Measurements from ENCODE around the gene ADAMTS9.

ADAMTS9 gene

GRCh38 chr3:64687781-64688604, at the start of gene ADAMTS9:
Gene ADAMTS9, minus strand, starts transcription at chr3:64688000. Its CDS starts 343 bp downstream, at chr3:64687657.
- Histone ChIP-seq H3K4me1 (ENCODE audit: insufficient read depth, insufficient read length) (peaks cover 4% of the 10 kb centered on the region), H3K9me3 (ENCODE audit: insufficient read depth, low read length) (no peaks in the 10 kb centered on the region), H3K9ac (ENCODE audit: insufficient read length, low read depth) (peak within 1 kb of the TSS; percentile 94), H3K27me3 (ENCODE audit: insufficient read depth, insufficient read length) (no peaks in the 10 kb centered on the region), H3K4me3 (ENCODE audit: insufficient read length, low read depth) (peak within 1 kb of the TSS; percentile 79), H3K36me3 (ENCODE audit: insufficient read depth, insufficient read length, low read length) (peaks cover 10% of the 10 kb centered on the region)
- DNase-seq (ENCODE audit: low read depth, low spot score): no peak
- TF ChIP-seq SUZ12 (IDR thresholded peaks at IDR 0.05; ENCODE audit: extremely low read depth, insufficient read depth, insufficient read length) (no peak), ZNF274 (IDR thresholded peaks at IDR 0.05; ENCODE audit: low read depth, low read length) (no peak), YY1 (IDR thresholded peaks at IDR 0.05; ENCODE audit: insufficient read depth, insufficient read length) (no peak)

GRCh38 chr3:64732576-64732975, 44.8 kb upstream of the ADAMTS9 start:
- TF ChIP-seq SUZ12 (IDR thresholded peaks at IDR 0.05; ENCODE audit: extremely low read depth, insufficient read depth, insufficient read length): no peak
- TF ChIP-seq ZNF274 (IDR thresholded peaks at IDR 0.05; ENCODE audit: low read depth, low read length): no peak
- no peak for TF ChIP-seq YY1 (IDR thresholded peaks at IDR 0.05; ENCODE audit: insufficient read depth, insufficient read length)
- no peaks in the 10 kb centered on the region for H3K4me1 ChIP-seq (ENCODE audit: insufficient read depth, insufficient read length)
- H3K27me3 ChIP-seq (ENCODE audit: insufficient read depth, insufficient read length): no peaks in the 10 kb centered on the region
- no peak for DNase-seq (ENCODE audit: low read depth, low spot score)
- no peak overlapping the region for H3K4me3 ChIP-seq (ENCODE audit: insufficient read length, low read depth)
- no peaks in the 10 kb centered on the region for H3K36me3 ChIP-seq (ENCODE audit: insufficient read depth, insufficient read length, low read length)
- H3K9me3 ChIP-seq (ENCODE audit: insufficient read depth, low read length): no peaks in the 10 kb centered on the region
- H3K9ac ChIP-seq (ENCODE audit: insufficient read length, low read depth): no peak overlapping the region

- H3K4me3 ChIP-seq (ENCODE audit: insufficient read length, low read depth): no peak overlapping the region
- H3K4me1 ChIP-seq (ENCODE audit: insufficient read depth, insufficient read length): no peaks in the 10 kb centered on the region
- TF ChIP-seq ZNF274 (IDR thresholded peaks at IDR 0.05; ENCODE audit: low read depth, low read length): no peak
- no peak for TF ChIP-seq YY1 (IDR thresholded peaks at IDR 0.05; ENCODE audit: insufficient read depth, insufficient read length)
- TF ChIP-seq SUZ12 (IDR thresholded peaks at IDR 0.05; ENCODE audit: extremely low read depth, insufficient read depth, insufficient read length): no peak
- no peak for DNase-seq (ENCODE audit: low read depth, low spot score)
- H3K9me3 ChIP-seq (ENCODE audit: insufficient read depth, low read length): no peaks in the 10 kb centered on the region
- no peaks in the 10 kb centered on the region for H3K27me3 ChIP-seq (ENCODE audit: insufficient read depth, insufficient read length)
- no peaks in the 10 kb centered on the region for H3K36me3 ChIP-seq (ENCODE audit: insufficient read depth, insufficient read length, low read length)
- H3K9ac ChIP-seq (ENCODE audit: insufficient read length, low read depth): no peak overlapping the region
These were observed 42.9 kb upstream of the ADAMTS9 start for GRCh38 chr3:64730681-64731080.

GRCh38 chr3:64728994-64729393, 41.2 kb upstream of the ADAMTS9 start:
- Histone ChIP-seq H3K9me3 (ENCODE audit: insufficient read depth, low read length) (no peaks in the 10 kb centered on the region), H3K4me3 (ENCODE audit: insufficient read length, low read depth) (no peak overlapping the region), H3K36me3 (ENCODE audit: insufficient read depth, insufficient read length, low read length) (no peaks in the 10 kb centered on the region), H3K9ac (ENCODE audit: insufficient read length, low read depth) (no peak overlapping the region), H3K4me1 (ENCODE audit: insufficient read depth, insufficient read length) (no peaks in the 10 kb centered on the region), H3K27me3 (ENCODE audit: insufficient read depth, insufficient read length) (no peaks in the 10 kb centered on the region)
- no peak for TF ChIP-seq YY1 (IDR thresholded peaks at IDR 0.05; ENCODE audit: insufficient read depth, insufficient read length)
- TF ChIP-seq SUZ12 (IDR thresholded peaks at IDR 0.05; ENCODE audit: extremely low read depth, insufficient read depth, insufficient read length): no peak
- no peak for TF ChIP-seq ZNF274 (IDR thresholded peaks at IDR 0.05; ENCODE audit: low read depth, low read length)
- DNase-seq (ENCODE audit: low read depth, low spot score): no peak

GRCh38 chr3:64728428-64728827, 40.6 kb upstream of the ADAMTS9 start:
- H3K4me1 ChIP-seq (ENCODE audit: insufficient read depth, insufficient read length): no peaks in the 10 kb centered on the region
- H3K27me3 ChIP-seq (ENCODE audit: insufficient read depth, insufficient read length): no peaks in the 10 kb centered on the region
- TF ChIP-seq YY1 (IDR thresholded peaks at IDR 0.05; ENCODE audit: insufficient read depth, insufficient read length) (no peak), ZNF274 (IDR thresholded peaks at IDR 0.05; ENCODE audit: low read depth, low read length) (no peak)
- H3K36me3 ChIP-seq (ENCODE audit: insufficient read depth, insufficient read length, low read length): no peaks in the 10 kb centered on the region
- no peak overlapping the region for H3K9ac ChIP-seq (ENCODE audit: insufficient read length, low read depth)
- no peak overlapping the region for H3K4me3 ChIP-seq (ENCODE audit: insufficient read length, low read depth)
- no peaks in the 10 kb centered on the region for H3K9me3 ChIP-seq (ENCODE audit: insufficient read depth, low read length)
- DNase-seq (ENCODE audit: low read depth, low spot score): no peak

- Histone ChIP-seq H3K4me1 (ENCODE audit: insufficient read depth, insufficient read length) (no peaks in the 10 kb centered on the region), H3K9ac (ENCODE audit: insufficient read length, low read depth) (no peak overlapping the region), H3K9me3 (ENCODE audit: insufficient read depth, low read length) (no peaks in the 10 kb centered on the region), H3K27me3 (ENCODE audit: insufficient read depth, insufficient read length) (no peaks in the 10 kb centered on the region), H3K36me3 (ENCODE audit: insufficient read depth, insufficient read length, low read length) (no peaks in the 10 kb centered on the region), H3K4me3 (ENCODE audit: insufficient read length, low read depth) (no peak overlapping the region)
- no peak for DNase-seq (ENCODE audit: low read depth, low spot score)
- no peak for TF ChIP-seq SUZ12 (IDR thresholded peaks at IDR 0.05; ENCODE audit: extremely low read depth, insufficient read depth, insufficient read length)
- TF ChIP-seq ZNF274 (IDR thresholded peaks at IDR 0.05; ENCODE audit: low read depth, low read length): no peak
- no peak for TF ChIP-seq YY1 (IDR thresholded peaks at IDR 0.05; ENCODE audit: insufficient read depth, insufficient read length)
These were observed 38.8 kb upstream of the ADAMTS9 start for GRCh38 chr3:64726414-64727090.

GRCh38 chr3:64718976-64719375, 31.2 kb upstream of the ADAMTS9 start:
- Histone ChIP-seq H3K27me3 (ENCODE audit: insufficient read depth, insufficient read length) (no peaks in the 10 kb centered on the region), H3K9me3 (ENCODE audit: insufficient read depth, low read length) (no peaks in the 10 kb centered on the region), H3K36me3 (ENCODE audit: insufficient read depth, insufficient read length, low read length) (no peaks in the 10 kb centered on the region), H3K9ac (ENCODE audit: insufficient read length, low read depth) (no peak overlapping the region), H3K4me1 (ENCODE audit: insufficient read depth, insufficient read length) (no peaks in the 10 kb centered on the region), H3K4me3 (ENCODE audit: insufficient read length, low read depth) (no peak overlapping the region)
- TF ChIP-seq YY1 (IDR thresholded peaks at IDR 0.05; ENCODE audit: insufficient read depth, insufficient read length) (no peak), ZNF274 (IDR thresholded peaks at IDR 0.05; ENCODE audit: low read depth, low read length) (no peak), SUZ12 (IDR thresholded peaks at IDR 0.05; ENCODE audit: extremely low read depth, insufficient read depth, insufficient read length) (no peak)
- no peak for DNase-seq (ENCODE audit: low read depth, low spot score)
